Neural cell (in vitro differentiated cells): ENCODE data around the gene HRH4. TPM values are rescaled to one million over a fixed set of nuclear protein-coding genes. Genes with fewer than 3 reads are reported as not detected.

ENCODE experiments used
- H2AFZ ChIP-seq: fragments of 200-600, 300-800 bp; sonication (generic), shearing (Covaris generic); 2 replicates; pipeline ENCODE4 v1.6.0; 2014; ENCODE audit warnings: low read depth, mild to moderate bottlenecking, antibody characterized with exemption, low read length, moderate library complexity
- H3F3A ChIP-seq: fragments of 200-600 bp; shearing (Covaris generic); 2 replicates; pipeline ENCODE4 v1.6.1; 2016; ENCODE audit warnings: mild to moderate bottlenecking, moderate library complexity, mixed read lengths, antibody characterized with exemption, low read length; ENCODE audit not compliant: insufficient read depth, poor library complexity, severe bottlenecking
- H3K27ac ChIP-seq: fragments of 200-600, 300-800 bp; sonication (generic), shearing (Covaris generic); 2 replicates; pipeline ENCODE4 v1.5.1; 2014; ENCODE audit warnings: mild to moderate bottlenecking, low read length, moderate library complexity
- H3K27me3 ChIP-seq: fragments of 300-800, 200-600 bp; sonication (generic), shearing (Covaris generic); 2 replicates; pipeline ENCODE4 v1.6.0; 2014; ENCODE audit warnings: mild to moderate bottlenecking, low read depth, low read length, moderate library complexity; ENCODE audit not compliant: insufficient read depth
- H3K36me3 ChIP-seq: fragments of 300-800, 200-600 bp; sonication (generic), shearing (Covaris generic); 2 replicates; pipeline ENCODE4 v1.5.1; 2014; ENCODE audit warnings: mild to moderate bottlenecking, antibody characterized with exemption, low read length, moderate library complexity; ENCODE audit not compliant: insufficient read depth
- H3K4me2 ChIP-seq: fragments of 300-800, 200-600 bp; sonication (generic), shearing (Covaris generic); 2 replicates; pipeline ENCODE4 v1.6.0; 2014; ENCODE audit warnings: mild to moderate bottlenecking, low read length
- H3K4me3 ChIP-seq: fragments of 300-800, 200-600 bp; sonication (generic), shearing (Covaris generic); 2 replicates; pipeline ENCODE4 v1.5.1; 2014; ENCODE audit warnings: mild to moderate bottlenecking, low read length, moderate library complexity
- H3K79me2 ChIP-seq: fragments of 200-600 bp; shearing (Covaris generic); replicated peaks from 2 replicates; pipeline ENCODE4 v1.6.0; 2014; ENCODE audit warnings: mild to moderate bottlenecking, low read length, moderate library complexity; ENCODE audit not compliant: insufficient read depth
- H3K9ac ChIP-seq: fragments of 300-800, 200-600 bp; sonication (generic), shearing (Covaris generic); 2 replicates; pipeline ENCODE4 v1.6.1; 2016; ENCODE audit warnings: mild to moderate bottlenecking, low read length, mixed read lengths
- H3K9me2 ChIP-seq: fragments of 200-600 bp; shearing (Covaris generic); 2 replicates; pipeline ENCODE4 v1.6.1; 2016; ENCODE audit warnings: mild to moderate bottlenecking, low read length, mixed read lengths; ENCODE audit not compliant: insufficient read depth
- H3K9me3 ChIP-seq: fragments of 200-600, 300-800 bp; sonication (generic), shearing (Covaris generic); 2 replicates; pipeline ENCODE4 v1.6.1; 2016; ENCODE audit warnings: mild to moderate bottlenecking, mixed run types, low read length, moderate library complexity, mixed read lengths
- H4K20me1 ChIP-seq: fragments of 200-600 bp; shearing (Covaris generic); 2 replicates; pipeline ENCODE4 v1.6.1; 2016; ENCODE audit warnings: mild to moderate bottlenecking, mixed run types; ENCODE audit not compliant: insufficient read depth
- EP300 ChIP-seq: fragments of 450-650 bp; conservative IDR thresholded peaks from 2 replicates; pipeline ENCODE4 v1.6.1; 2014; ENCODE audit warnings: antibody characterized with exemption, mild to moderate bottlenecking, moderate library complexity; ENCODE audit not compliant: poor library complexity, severe bottlenecking
- EZH2 ChIP-seq: fragments of 200-600, 300-800 bp; shearing (Covaris generic), sonication (generic); IDR thresholded peaks from 2 replicates; pipeline ENCODE4 v1.6.1; 2014; ENCODE audit warnings: antibody characterized with exemption, low read length, borderline replicate concordance, mild to moderate bottlenecking; ENCODE audit not compliant: insufficient read depth, poor library complexity, severe bottlenecking
- MXI1 ChIP-seq: fragments of 450-650 bp; conservative IDR thresholded peaks from 2 replicates; pipeline ENCODE4 v1.6.1; 2014; ENCODE audit warnings: antibody characterized with exemption, mild to moderate bottlenecking; ENCODE audit not compliant: poor library complexity, severe bottlenecking
- POLR2AphosphoS5 ChIP-seq: IDR thresholded peaks from 2 replicates; pipeline ENCODE4 v1.6.1; 2012
- RAD21 ChIP-seq: fragments of 450-650 bp; conservative IDR thresholded peaks from 2 replicates; pipeline ENCODE4 v1.6.1; 2014; ENCODE audit warnings: antibody characterized with exemption, mild to moderate bottlenecking, moderate library complexity
- SMC3 ChIP-seq: fragments of 450-650 bp; conservative IDR thresholded peaks from 2 replicates; pipeline ENCODE4 v1.6.1; 2014; ENCODE audit warnings: antibody characterized with exemption, mild to moderate bottlenecking, moderate library complexity; ENCODE audit not compliant: poor library complexity
- TAF1 ChIP-seq: IDR thresholded peaks from 2 replicates; pipeline ENCODE4 v1.6.1; 2012; ENCODE audit warnings: low read depth
- polyA plus RNA-seq: library from polyadenylated mRNA; depleted of rRNA; stranded (reverse); fragments of >200 nt; gene quantifications from 2 replicates; pipeline ENCODE4 v1.2.3, GENCODE V29; 2014
- TF ChIP-seq, protein P1 (sequence below): fragments of 450-650 bp; IDR thresholded peaks from 2 replicates; pipeline ENCODE4 v1.5.1; 2014; ENCODE audit warnings: antibody characterized with exemption, mild to moderate bottlenecking, moderate library complexity; ENCODE audit not compliant: poor library complexity, severe bottlenecking
- TF ChIP-seq, protein P2 (sequence below): IDR thresholded peaks from 2 replicates; pipeline ENCODE4 v1.6.1; 2012; ENCODE audit warnings: borderline replicate concordance

Gene HRH4
- polyA plus RNA-seq, 1 donor from 2014 or later, result not detected

DNA sequence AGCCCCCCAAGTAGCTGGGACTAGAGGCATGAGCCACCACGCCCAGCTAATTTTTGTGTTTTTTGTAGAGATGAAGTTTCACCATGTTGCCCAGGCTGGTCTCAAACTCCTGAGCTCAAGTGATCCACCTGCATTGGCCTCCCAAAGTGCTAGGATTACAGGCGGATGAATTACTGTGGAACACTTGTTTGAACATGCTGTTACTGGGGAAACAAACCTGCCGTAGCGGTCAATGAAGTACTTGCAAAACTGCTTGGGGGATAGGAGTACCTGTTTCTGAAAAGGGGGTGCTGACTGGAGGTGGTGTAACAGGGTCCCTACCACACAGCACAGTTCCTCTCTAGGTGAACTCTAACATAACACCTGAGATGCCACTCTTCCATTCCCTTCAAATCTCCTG lies 39.9 kb upstream of the HRH4 start:
- Histone ChIP-seq H3K27ac (no peak overlapping the region), H3K9me3 (no peaks in the 10 kb centered on the region), H2AFZ (no peak overlapping the region), H3K4me2 (no peak overlapping the region), H3F3A (no peaks in the 10 kb centered on the region), H3K27me3 (no peaks in the 10 kb centered on the region), H3K36me3 (no peaks in the 10 kb centered on the region), H3K9me2 (no peaks in the 10 kb centered on the region), H3K79me2 (no peaks in the 10 kb centered on the region), H3K4me3 (no peak overlapping the region), H4K20me1 (no peaks in the 10 kb centered on the region), H3K9ac (no peak overlapping the region)
- no peak for TF ChIP-seq TAF1
- no peak for TF ChIP-seq EZH2
- TF ChIP-seq MXI1, result no peak
- TF ChIP-seq EP300, result no peak
- TF ChIP-seq SMC3, result no peak
- TF ChIP-seq, protein P1, sequence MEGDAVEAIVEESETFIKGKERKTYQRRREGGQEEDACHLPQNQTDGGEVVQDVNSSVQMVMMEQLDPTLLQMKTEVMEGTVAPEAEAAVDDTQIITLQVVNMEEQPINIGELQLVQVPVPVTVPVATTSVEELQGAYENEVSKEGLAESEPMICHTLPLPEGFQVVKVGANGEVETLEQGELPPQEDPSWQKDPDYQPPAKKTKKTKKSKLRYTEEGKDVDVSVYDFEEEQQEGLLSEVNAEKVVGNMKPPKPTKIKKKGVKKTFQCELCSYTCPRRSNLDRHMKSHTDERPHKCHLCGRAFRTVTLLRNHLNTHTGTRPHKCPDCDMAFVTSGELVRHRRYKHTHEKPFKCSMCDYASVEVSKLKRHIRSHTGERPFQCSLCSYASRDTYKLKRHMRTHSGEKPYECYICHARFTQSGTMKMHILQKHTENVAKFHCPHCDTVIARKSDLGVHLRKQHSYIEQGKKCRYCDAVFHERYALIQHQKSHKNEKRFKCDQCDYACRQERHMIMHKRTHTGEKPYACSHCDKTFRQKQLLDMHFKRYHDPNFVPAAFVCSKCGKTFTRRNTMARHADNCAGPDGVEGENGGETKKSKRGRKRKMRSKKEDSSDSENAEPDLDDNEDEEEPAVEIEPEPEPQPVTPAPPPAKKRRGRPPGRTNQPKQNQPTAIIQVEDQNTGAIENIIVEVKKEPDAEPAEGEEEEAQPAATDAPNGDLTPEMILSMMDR, result no peak
- no peak for TF ChIP-seq POLR2AphosphoS5
- TF ChIP-seq, protein P2, sequence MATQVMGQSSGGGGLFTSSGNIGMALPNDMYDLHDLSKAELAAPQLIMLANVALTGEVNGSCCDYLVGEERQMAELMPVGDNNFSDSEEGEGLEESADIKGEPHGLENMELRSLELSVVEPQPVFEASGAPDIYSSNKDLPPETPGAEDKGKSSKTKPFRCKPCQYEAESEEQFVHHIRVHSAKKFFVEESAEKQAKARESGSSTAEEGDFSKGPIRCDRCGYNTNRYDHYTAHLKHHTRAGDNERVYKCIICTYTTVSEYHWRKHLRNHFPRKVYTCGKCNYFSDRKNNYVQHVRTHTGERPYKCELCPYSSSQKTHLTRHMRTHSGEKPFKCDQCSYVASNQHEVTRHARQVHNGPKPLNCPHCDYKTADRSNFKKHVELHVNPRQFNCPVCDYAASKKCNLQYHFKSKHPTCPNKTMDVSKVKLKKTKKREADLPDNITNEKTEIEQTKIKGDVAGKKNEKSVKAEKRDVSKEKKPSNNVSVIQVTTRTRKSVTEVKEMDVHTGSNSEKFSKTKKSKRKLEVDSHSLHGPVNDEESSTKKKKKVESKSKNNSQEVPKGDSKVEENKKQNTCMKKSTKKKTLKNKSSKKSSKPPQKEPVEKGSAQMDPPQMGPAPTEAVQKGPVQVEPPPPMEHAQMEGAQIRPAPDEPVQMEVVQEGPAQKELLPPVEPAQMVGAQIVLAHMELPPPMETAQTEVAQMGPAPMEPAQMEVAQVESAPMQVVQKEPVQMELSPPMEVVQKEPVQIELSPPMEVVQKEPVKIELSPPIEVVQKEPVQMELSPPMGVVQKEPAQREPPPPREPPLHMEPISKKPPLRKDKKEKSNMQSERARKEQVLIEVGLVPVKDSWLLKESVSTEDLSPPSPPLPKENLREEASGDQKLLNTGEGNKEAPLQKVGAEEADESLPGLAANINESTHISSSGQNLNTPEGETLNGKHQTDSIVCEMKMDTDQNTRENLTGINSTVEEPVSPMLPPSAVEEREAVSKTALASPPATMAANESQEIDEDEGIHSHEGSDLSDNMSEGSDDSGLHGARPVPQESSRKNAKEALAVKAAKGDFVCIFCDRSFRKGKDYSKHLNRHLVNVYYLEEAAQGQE, result no peak
- no peak for TF ChIP-seq RAD21

DNA sequence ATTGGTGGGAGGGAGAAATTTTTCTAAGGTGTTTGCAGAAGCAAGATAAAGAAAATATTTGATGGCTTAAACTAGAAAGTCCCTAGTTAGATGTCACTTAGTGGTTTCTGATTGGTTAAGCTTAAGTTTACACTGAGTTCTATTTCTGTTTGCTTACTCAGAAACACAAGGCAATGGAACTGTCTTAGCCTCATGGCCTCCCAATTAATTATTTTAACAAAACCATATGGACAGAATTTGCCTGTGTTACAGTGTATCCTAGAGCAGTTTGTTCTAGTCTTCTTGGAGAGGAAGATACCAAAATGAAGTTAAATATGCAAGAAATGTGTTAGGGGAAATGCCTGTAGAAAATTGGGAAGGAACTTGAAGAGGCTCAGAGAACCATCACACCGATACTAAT lies 38.6 kb upstream of the HRH4 start:
- H3K36me3 ChIP-seq, result no peaks in the 10 kb centered on the region
- no peak overlapping the region for H2AFZ ChIP-seq
- no peaks in the 10 kb centered on the region for H3K9me2 ChIP-seq
- no peaks in the 10 kb centered on the region for H3K79me2 ChIP-seq
- no peak overlapping the region for H3K4me3 ChIP-seq
- H4K20me1 ChIP-seq, result no peaks in the 10 kb centered on the region
- no peaks in the 10 kb centered on the region for H3K27me3 ChIP-seq
- no peaks in the 10 kb centered on the region for H3F3A ChIP-seq
- H3K4me2 ChIP-seq, result no peak overlapping the region
- no peaks in the 10 kb centered on the region for H3K9me3 ChIP-seq
- no peak overlapping the region for H3K9ac ChIP-seq
- no peak overlapping the region for H3K27ac ChIP-seq
- TF ChIP-seq POLR2AphosphoS5, result no peak
- no peak for TF ChIP-seq SMC3
- TF ChIP-seq, protein P1, result no peak
- no peak for TF ChIP-seq EZH2
- TF ChIP-seq TAF1, result no peak
- no peak for TF ChIP-seq EP300
- TF ChIP-seq, protein P2, result no peak
- no peak for TF ChIP-seq MXI1
- TF ChIP-seq RAD21, result no peak
